ENCODE data around the gene PRKAG2. TPM values are rescaled to one million over a fixed set of nuclear protein-coding genes. Genes with fewer than 3 reads are reported as not detected.

PRKAG2 gene
- total RNA-seq, result 10 to 100 TPM; 32.3 to 56.6 (median 34.4) TPM

GRCh38 chr7:151876899-151877777 is at the start of gene PRKAG2:
PRKAG2 (minus strand) TSS chr7:151877115; CDS start chr7:151876620, 495 bp downstream.
- DNase-seq (ENCODE audit: low spot score in 2 of 2), result no peak
- intact Hi-C loops (cut with DNase I; ENCODE audit: low total_unique reads), result no loop called here
- H3K4me1 ChIP-seq, result no peaks in the 10 kb centered on the region

GRCh38 chr7:151926336-151926712 is 49.4 kb upstream of the PRKAG2 start:
- no peak for DNase-seq (ENCODE audit: low spot score in 2 of 2)
- intact Hi-C loops (cut with DNase I; ENCODE audit: low total_unique reads), result no loop called here
- no peaks in the 10 kb centered on the region for H3K9me3 ChIP-seq
- H3K4me1 ChIP-seq, result no peaks in the 10 kb centered on the region
- H3K36me3 ChIP-seq, result no peaks in the 10 kb centered on the region
- no peak for TF ChIP-seq POLR2A (IDR thresholded peaks at IDR 0.05)
- peak overlapping the region; percentile 48 to 65 for H3K27ac ChIP-seq
- H3K27me3 ChIP-seq, result no peaks in the 10 kb centered on the region
- no peak overlapping the region for H3K4me3 ChIP-seq

More at GRCh38 chr7:151876899-151877777, at the start of gene PRKAG2:
- Histone ChIP-seq H3K27ac (peak within 1 kb of the TSS; percentile 94 to 97), H3K27me3 (no peaks in the 10 kb centered on the region), H3K4me3 (peak within 1 kb of the TSS; percentile 72 to 96 (median 91)), H3K9me3 (no peaks in the 10 kb centered on the region), H3K36me3 (no peaks in the 10 kb centered on the region)
- TF ChIP-seq POLR2A (IDR thresholded peaks at IDR 0.05), result no peak
- peak in 1 of 3 donors; percentile 12 for TF ChIP-seq CTCF (IDR thresholded peaks at IDR 0.05)
- TF ChIP-seq POLR2AphosphoS5 (IDR thresholded peaks at IDR 0.05), result peak in 1 of 3 donors; percentile 4

GRCh38 chr7:151925446-151926335 is 48.8 kb upstream of the PRKAG2 start:
- Histone ChIP-seq H3K4me1 (no peaks in the 10 kb centered on the region), H3K36me3 (no peaks in the 10 kb centered on the region), H3K9me3 (no peaks in the 10 kb centered on the region), H3K27me3 (no peaks in the 10 kb centered on the region), H3K27ac (peak overlapping the region; percentile 48 to 65), H3K4me3 (no peak overlapping the region)
- no peak for TF ChIP-seq CTCF (IDR thresholded peaks at IDR 0.05)
- no peak for TF ChIP-seq POLR2AphosphoS5 (IDR thresholded peaks at IDR 0.05)
- TF ChIP-seq POLR2A (IDR thresholded peaks at IDR 0.05), result no peak
- intact Hi-C loops (cut with DNase I; ENCODE audit: low total_unique reads), result no loop called here
- peak; percentile 44 to 85 for DNase-seq (ENCODE audit: low spot score in 2 of 2)

- Histone ChIP-seq H3K4me1 (no peaks in the 10 kb centered on the region), H3K27ac (peak overlapping the region in 1 of 2 donors; percentile 81), H3K36me3 (no peaks in the 10 kb centered on the region), H3K9me3 (no peaks in the 10 kb centered on the region), H3K27me3 (no peaks in the 10 kb centered on the region), H3K4me3 (no peak overlapping the region)
- no peak for DNase-seq (ENCODE audit: low spot score in 2 of 2)
- intact Hi-C loops (cut with DNase I; ENCODE audit: low total_unique reads), result no loop called here
- TF ChIP-seq POLR2AphosphoS5 (IDR thresholded peaks at IDR 0.05), result no peak
Measured at GRCh38 chr7:151924508-151924907, 47.6 kb upstream of the PRKAG2 start.

- peak overlapping the region; percentile 73 to 81 for H3K27ac ChIP-seq
- H3K4me3 ChIP-seq, result no peak overlapping the region
- intact Hi-C loops (cut with DNase I; ENCODE audit: low total_unique reads), result no loop called here
- H3K9me3 ChIP-seq, result no peaks in the 10 kb centered on the region
- H3K36me3 ChIP-seq, result no peaks in the 10 kb centered on the region
- DNase-seq (ENCODE audit: low spot score in 2 of 2), result no peak
- TF ChIP-seq CTCF (IDR thresholded peaks at IDR 0.05) (no peak), POLR2AphosphoS5 (IDR thresholded peaks at IDR 0.05) (no peak), POLR2A (IDR thresholded peaks at IDR 0.05) (no peak)
- no peaks in the 10 kb centered on the region for H3K27me3 ChIP-seq
- no peaks in the 10 kb centered on the region for H3K4me1 ChIP-seq
Measured at GRCh38 chr7:151924001-151924400, 47.1 kb upstream of the PRKAG2 start.

Measured in breast epithelium (tissue), 4 donors.